ENCODE data around the gene CHMP1A. TPM values are rescaled to one million over a fixed set of nuclear protein-coding genes. Genes with fewer than 3 reads are reported as not detected.

The CHMP1A gene
- total RNA-seq, 1 experiment from 2014 or later = 159 TPM

- ChIA-PET POLR2A (no interaction called here), CTCF (no interaction called here)
- intact Hi-C loops (cut with micrococcal nuclease; ENCODE audit: unreplicated experiment) = no loop called here
- no peaks in the 10 kb centered on the region for H3K27me3 ChIP-seq (replicated peaks; ENCODE audit: control insufficient read depth, insufficient read depth, low read length)
- H3K9me3 ChIP-seq = no peaks in the 10 kb centered on the region
- no peaks in the 10 kb centered on the region for H3K36me3 ChIP-seq (ENCODE audit: control insufficient read depth, insufficient read depth, low read length)
- Mint-ChIP-seq H3K4me1 (ENCODE audit: low read depth, unreplicated experiment) (peaks cover 21% of the 10 kb centered on the region), H3K27ac (ENCODE audit: unreplicated experiment) (peak overlapping the region; percentile 79), H3K9me3 (ENCODE audit: unreplicated experiment) (no peaks in the 10 kb centered on the region), H3K36me3 (ENCODE audit: insufficient read depth, unreplicated experiment) (no peaks in the 10 kb centered on the region), H3K27me3 (ENCODE audit: insufficient read depth, unreplicated experiment) (no peaks in the 10 kb centered on the region), H3K4me3 (ENCODE audit: unreplicated experiment) (no peak overlapping the region)
- peaks cover 18% of the 10 kb centered on the region for H3K4me1 ChIP-seq
- H3K4me3 ChIP-seq (ENCODE audit: low read depth, low read length) = no peak overlapping the region
- no peak for TF ChIP-seq CTCF (IDR thresholded peaks at IDR 0.05; ENCODE audit: insufficient read depth in 1 of 2, low read depth in 1 of 2, low read length in 1 of 2, severe bottlenecking in 1 of 2, unreplicated experiment in 1 of 2)
- no peak for DNase-seq
- BruUV-seq (replicated peaks) = no TSS peak
These were observed 40.9 kb downstream of the CHMP1A start for GRCh38 chr16:89616623-89617022.

GRCh38 chr16:89615596-89616090 is 41.9 kb downstream of the CHMP1A start:
- ChIA-PET CTCF (interaction anchor here (1.4 to 1.6 kb wide), 3 partner anchors 16 to 29 kb away, joined by 4 to 5 read pairs (median 5); no protein-coding TSS in a partner anchor), POLR2A (no interaction called here)
- Histone ChIP-seq H3K36me3 (ENCODE audit: control insufficient read depth, insufficient read depth, low read length) (no peaks in the 10 kb centered on the region), H3K9me3 (no peaks in the 10 kb centered on the region), H3K4me1 (peaks cover 18% of the 10 kb centered on the region), H3K27me3 (replicated peaks; ENCODE audit: control insufficient read depth, insufficient read depth, low read length) (no peaks in the 10 kb centered on the region), H3K4me3 (ENCODE audit: low read depth, low read length) (no peak overlapping the region)
- peak; percentile 52 to 59 for TF ChIP-seq CTCF (IDR thresholded peaks at IDR 0.05; ENCODE audit: insufficient read depth in 1 of 2, low read depth in 1 of 2, low read length in 1 of 2, severe bottlenecking in 1 of 2, unreplicated experiment in 1 of 2)
- Mint-ChIP-seq H3K36me3 (ENCODE audit: insufficient read depth, unreplicated experiment) (no peaks in the 10 kb centered on the region), H3K4me1 (ENCODE audit: low read depth, unreplicated experiment) (peaks cover 25% of the 10 kb centered on the region), H3K27me3 (ENCODE audit: insufficient read depth, unreplicated experiment) (no peaks in the 10 kb centered on the region), H3K9me3 (ENCODE audit: unreplicated experiment) (no peaks in the 10 kb centered on the region), H3K27ac (ENCODE audit: unreplicated experiment) (no peak overlapping the region), H3K4me3 (ENCODE audit: unreplicated experiment) (no peak overlapping the region)
- intact Hi-C loops (cut with micrococcal nuclease; ENCODE audit: unreplicated experiment) = no loop called here
- no TSS peak for BruUV-seq (replicated peaks)
- peak in 1 of 2 experiments; percentile 50 for DNase-seq

- no peaks in the 10 kb centered on the region for H3K27me3 ChIP-seq (replicated peaks; ENCODE audit: control insufficient read depth, insufficient read depth, low read length)
- no peaks in the 10 kb centered on the region for H3K36me3 Mint-ChIP-seq (ENCODE audit: insufficient read depth, unreplicated experiment)
- no peaks in the 10 kb centered on the region for H3K36me3 ChIP-seq (ENCODE audit: control insufficient read depth, insufficient read depth, low read length)
- H3K4me1 ChIP-seq = peaks cover 20% of the 10 kb centered on the region
- no peak overlapping the region for H3K4me3 ChIP-seq (ENCODE audit: low read depth, low read length)
- H3K9me3 Mint-ChIP-seq (ENCODE audit: unreplicated experiment) = no peaks in the 10 kb centered on the region
- intact Hi-C loops (cut with micrococcal nuclease; ENCODE audit: unreplicated experiment) = no loop called here
- H3K9me3 ChIP-seq = no peaks in the 10 kb centered on the region; the same call in 1 of the 2 replicates
- POLR2A ChIA-PET = no interaction called here
- no peak for DNase-seq
- H3K27me3 Mint-ChIP-seq (ENCODE audit: insufficient read depth, unreplicated experiment) = no peaks in the 10 kb centered on the region
- peaks cover 29% of the 10 kb centered on the region for H3K4me1 Mint-ChIP-seq (ENCODE audit: low read depth, unreplicated experiment)
- no peak overlapping the region for H3K27ac Mint-ChIP-seq (ENCODE audit: unreplicated experiment)
- no peak for TF ChIP-seq CTCF (IDR thresholded peaks at IDR 0.05; ENCODE audit: insufficient read depth in 1 of 2, low read depth in 1 of 2, low read length in 1 of 2, severe bottlenecking in 1 of 2, unreplicated experiment in 1 of 2)
- CTCF ChIA-PET = interaction anchor here (1.4 to 1.6 kb wide), 3 partner anchors 16 to 30 kb away, joined by 4 to 5 read pairs (median 5); no protein-coding TSS in a partner anchor
- BruUV-seq (replicated peaks) = no TSS peak
- H3K4me3 Mint-ChIP-seq (ENCODE audit: unreplicated experiment) = no peak overlapping the region
These were observed 42.3 kb downstream of the CHMP1A start for GRCh38 chr16:89615176-89615575.

All from Caco-2 (cell line).